K562 (cell line): ENCODE data around the gene HOXB4. TPM values are rescaled to one million over a fixed set of nuclear protein-coding genes. Genes with fewer than 3 reads are reported as not detected.
A peak's percentile ranks its signal among the peaks of the same experiment; 100 is the strongest.

ENCODE experiments used
- BACH1 ChIP-seq: fragments of 200-800 bp; sonication (Bioruptor generic); IDR thresholded peaks from 2 replicates; pipeline ENCODE4 v1.6.1; 2016; ENCODE audit warnings: missing genetic modification characterization, missing compliant biosample characterization
- CBX3 ChIP-seq, 2 experiments: IDR thresholded peaks; 1 replicate in 1 of 2; 2 replicates in 1 of 2; pipeline ENCODE4 v1.6.1; 2012; ENCODE audit warnings: inconsistent platforms in 2 of 2, low read length in 2 of 2, borderline replicate concordance in 1 of 2, control low read depth in 1 of 2
- CEBPG ChIP-seq, 3 experiments: fragments of 200-800 bp in 1 of 3; sonication (Bioruptor generic) in 1 of 3; sonication (generic) in 1 of 3; formaldehyde crosslinking in 1 of 3; IDR thresholded peaks in 2 of 3; conservative IDR thresholded peaks in 1 of 3; 2 replicates each; pipeline versions ENCODE4 v1.6.1 to v1.8.0; 2016 to 2022; ENCODE audit warnings: missing compliant biosample characterization in 2 of 3, missing genetic modification characterization in 2 of 3, mild to moderate bottlenecking in 1 of 3, missing genetic modification reagents in 1 of 3
- CTCF ChIP-seq, 3 experiments: IDR thresholded peaks in 2 of 3; conservative IDR thresholded peaks in 1 of 3; 2 replicates each; pipeline ENCODE4 v1.5.1; 2011 to 2012; ENCODE audit warnings: low read length in 3 of 3, mild to moderate bottlenecking in 3 of 3, control low read depth in 2 of 3, improper control_type of control experiment in 1 of 3, inconsistent platforms in 1 of 3, low read depth in 1 of 3, mixed read lengths in 1 of 3, moderate library complexity in 1 of 3; ENCODE audit not compliant: insufficient read depth in 2 of 3
- E2F8 ChIP-seq: fragments of 450-650 bp; IDR thresholded peaks from 2 replicates; pipeline ENCODE4 v1.7.1; 2018; ENCODE audit warnings: mild to moderate bottlenecking, low read depth; ENCODE audit not compliant: partially characterized antibody
- ETS1 ChIP-seq: conservative IDR thresholded peaks from 2 replicates; pipeline ENCODE4 v1.6.1; 2011; ENCODE audit warnings: low read depth, mild to moderate bottlenecking, low read length; ENCODE audit not compliant: control insufficient read depth
- ETS2 ChIP-seq: IDR thresholded peaks from 2 replicates; pipeline ENCODE4 v1.6.1; 2016; ENCODE audit warnings: borderline replicate concordance, missing genetic modification characterization, mild to moderate bottlenecking, moderate library complexity, missing compliant biosample characterization; ENCODE audit not compliant: poor library complexity, severe bottlenecking
- GABPB1 ChIP-seq: sonication (generic); formaldehyde crosslinking; IDR thresholded peaks from 2 replicates; pipeline ENCODE4 v1.8.0; 2022; ENCODE audit warnings: mild to moderate bottlenecking, missing genetic modification reagents
- KAT7 ChIP-seq: sonication (generic); formaldehyde crosslinking; IDR thresholded peaks from 2 replicates; pipeline ENCODE4 v1.8.0; 2022; ENCODE audit warnings: missing genetic modification reagents, mild to moderate bottlenecking, borderline replicate concordance
- KDM1A ChIP-seq, 2 experiments: fragments of 450-650 bp; IDR thresholded peaks; 2 replicates each; pipeline ENCODE4 v1.6.1; 2016; ENCODE audit warnings: mild to moderate bottlenecking in 2 of 2
- LEF1 ChIP-seq: fragments of 450-650 bp; IDR thresholded peaks from 2 replicates; pipeline ENCODE4 v1.6.1; 2016; ENCODE audit warnings: mild to moderate bottlenecking
- NR2C2 ChIP-seq, 2 experiments: fragments of 200-800 bp in 1 of 2; sonication (Bioruptor generic) in 1 of 2; sonication (generic) in 1 of 2; formaldehyde crosslinking in 1 of 2; IDR thresholded peaks; 2 replicates each; pipeline versions ENCODE4 v1.6.1 to v1.8.0; 2016 to 2022; ENCODE audit warnings: mild to moderate bottlenecking in 1 of 2, missing compliant biosample characterization in 1 of 2, missing genetic modification characterization in 1 of 2, missing genetic modification reagents in 1 of 2
- SUPT5H ChIP-seq: fragments of 450-650 bp; IDR thresholded peaks from 2 replicates; pipeline ENCODE4 v1.6.1; 2016
- TARDBP ChIP-seq: fragments of 450-650 bp; IDR thresholded peaks from 2 replicates; pipeline ENCODE4 v1.6.1; 2016
- ZBTB7A ChIP-seq: IDR thresholded peaks from 2 replicates; pipeline ENCODE4 v1.6.1; 2011; ENCODE audit warnings: low read depth, mild to moderate bottlenecking, low read length, moderate library complexity, borderline replicate concordance; ENCODE audit not compliant: control insufficient read depth
- ZNF644 ChIP-seq: fragments of 200-800 bp; sonication (Bioruptor generic); IDR thresholded peaks from 2 replicates; pipeline ENCODE4 v1.6.1; 2016; ENCODE audit warnings: low read depth, missing genetic modification characterization, missing compliant biosample characterization
- ZSCAN32 ChIP-seq: fragments of 450-650 bp; formaldehyde crosslinking; IDR thresholded peaks from 2 replicates; pipeline ENCODE4 v1.4.0; 2020; ENCODE audit warnings: mild to moderate bottlenecking, moderate library complexity
- polyA plus RNA-seq, 8 experiments: library from polyadenylated mRNA; depleted of rRNA in 4 of 8; stranded (reverse) in 5 of 8; unstranded in 3 of 8; fragments of >200 nt; fragmentation: Nextera tagmentation in 2 of 8; fragmentation: Illumina TruSeq in 1 of 8; extraction: Ambion mirVana in 2 of 8; extraction: Trizol in 1 of 8; gene quantifications; 2 replicates each; pipeline versions ENCODE4 v1.2.1 to v1.2.3, GENCODE V29; 2011 to 2014; ENCODE audit warnings: inconsistent platforms in 1 of 8, missing spikeins in 1 of 8
- total RNA-seq, 7 experiments: library from RNA; depleted of rRNA in 6 of 7; stranded (reverse); fragments of >200 nt in 6 of 7; fragmentation: Illumina TruSeq in 2 of 7; extraction: Trizol in 2 of 7; gene quantifications; 2 replicates each; pipeline versions ENCODE4 v1.2.1 to v1.2.3, GENCODE V29; 2011 to 2021; ENCODE audit warnings: low replicate concordance in 1 of 7

Gene HOXB4
- total and polyA plus RNA-seq, 9 of the 15 experiments (the other 6 are each of a cell fraction or from before 2014, with no cell fraction given) = 1.6 to 34.9 (median 14.9) TPM

- TF ChIP-seq ETS2 = no peak
- TF ChIP-seq LEF1 = peak; percentile 92
- peak; percentile 93 for TF ChIP-seq ZBTB7A
- peak in 1 of 3 experiments; percentile 7; a peak in 1 of 6 replicates for TF ChIP-seq CTCF (IDR thresholded peaks at IDR 0.05 in 2 of 3, conservative IDR thresholded peaks at IDR 0.05 in 1 of 3; ENCODE audit: insufficient read depth in 2 of 3, low read depth in 1 of 3, low read length in 3 of 3)
- TF ChIP-seq TARDBP = 0 out of 2 replicates have a peak, but pooled peaks have one; percentile 44
- TF ChIP-seq NR2C2 (CRISPR knock-in tag; IDR thresholded peaks at IDR 0.05) = 0 out of 2 replicates have a peak, but pooled peaks have one; percentile 35
- TF ChIP-seq NR2C2 (tag; IDR thresholded peaks at IDR 0.05) = peak; percentile 59
- TF ChIP-seq ETS1 = peak; percentile 30; the same call in 1 of the 2 replicates
- peak in 1 of 2 experiments; percentile 42; a peak in 1 of 3 replicates for TF ChIP-seq CBX3 (IDR thresholded peaks at IDR 0.05; ENCODE audit: borderline replicate concordance in 1 of 2, low read length in 2 of 2)
- peak; percentile 89 for TF ChIP-seq ZSCAN32 (CRISPR knock-in tag)
- TF ChIP-seq KDM1A (IDR thresholded peaks at IDR 0.05) = peak in 1 of 2 experiments; percentile 85; a peak in 3 of 4 replicates
- peak; percentile 12; the same call in 1 of the 2 replicates for TF ChIP-seq ZNF644 (tag)
- TF ChIP-seq CEBPG (CRISPR knock-in tag; IDR thresholded peaks at IDR 0.05) = peak; percentile 99
- TF ChIP-seq CEBPG (tag; conservative IDR thresholded peaks at IDR 0.05 in 1 of 2, IDR thresholded peaks at IDR 0.05 in 1 of 2) = peak; percentile 92 to 98
- TF ChIP-seq E2F8 = peak; percentile 49
- TF ChIP-seq KAT7 (CRISPR knock-in tag) = peak; percentile 24; the same call in 1 of the 2 replicates
- no peak for TF ChIP-seq BACH1 (tag)
- TF ChIP-seq GABPB1 (CRISPR knock-in tag) = peak; percentile 72; the same call in 1 of the 2 replicates
- TF ChIP-seq SUPT5H = peak; percentile 83
These were observed 48.3 kb upstream of the HOXB4 start, which contains the start of gene HOXB9 (continued) for GRCh38 chr17:48626245-48627117.
